H9 (cell line): ENCODE measurements around the gene XPC. TPM values are rescaled to one million over a fixed set of nuclear protein-coding genes. Genes with fewer than 3 reads are reported as not detected.

ENCODE experiments used
- DNase-seq: peaks from one replicate; pipeline ENCODE4 v3.0.0-alpha.2; 2017
- H2AFZ ChIP-seq: one replicate; pipeline ENCODE4 v1.6.1; 2013; ENCODE audit warnings: mild to moderate bottlenecking, low read length, control low read depth, moderate library complexity
- H2AK5ac ChIP-seq: 2 replicates; pipeline ENCODE4 v1.6.1; 2013; ENCODE audit warnings: low read length, control low read depth, mixed read lengths; ENCODE audit not compliant: insufficient read length
- H2BK120ac ChIP-seq: one replicate; pipeline ENCODE4 v1.6.1; 2013; ENCODE audit warnings: low read depth, mild to moderate bottlenecking, low read length, control low read depth, inconsistent platforms; ENCODE audit not compliant: poor library complexity, severe bottlenecking
- H2BK12ac ChIP-seq: 2 replicates; pipeline ENCODE4 v1.6.1; 2013; ENCODE audit warnings: low read length, control low read depth, mixed read lengths, low read depth; ENCODE audit not compliant: insufficient read length
- H2BK15ac ChIP-seq: 2 replicates; pipeline ENCODE4 v1.6.1; 2013; ENCODE audit warnings: low read depth, low read length, control low read depth
- H2BK20ac ChIP-seq: one replicate; pipeline ENCODE4 v1.6.1; 2013; ENCODE audit warnings: low read depth, mild to moderate bottlenecking, low read length, control low read depth, inconsistent platforms; ENCODE audit not compliant: poor library complexity, severe bottlenecking
- H2BK5ac ChIP-seq: 2 replicates; pipeline ENCODE4 v1.6.1; 2013; ENCODE audit warnings: low read length, control low read depth, mixed read lengths; ENCODE audit not compliant: insufficient read length
- H3K14ac ChIP-seq: 2 replicates; pipeline ENCODE4 v1.6.1; 2013; ENCODE audit warnings: low read length, control low read depth; ENCODE audit not compliant: insufficient read depth
- H3K18ac ChIP-seq: 2 replicates; pipeline ENCODE4 v1.6.1; 2013; ENCODE audit warnings: low read depth, mild to moderate bottlenecking, mixed read lengths, low read length, control low read depth; ENCODE audit not compliant: insufficient read length
- H3K23ac ChIP-seq: 2 replicates; pipeline ENCODE4 v1.6.1; 2013; ENCODE audit warnings: low read length, control low read depth, mixed read lengths, low read depth; ENCODE audit not compliant: insufficient read length
- H3K23me2 ChIP-seq: 2 replicates; pipeline ENCODE4 v1.6.1; 2013; ENCODE audit warnings: low read depth, mild to moderate bottlenecking, mixed read lengths, low read length, control low read depth; ENCODE audit not compliant: insufficient read length, poor library complexity, severe bottlenecking
- H3K27ac ChIP-seq: 2 replicates; pipeline ENCODE4 v1.5.1; 2013; ENCODE audit warnings: low read length, control low read depth, mixed read lengths, low read depth; ENCODE audit not compliant: insufficient read length
- H3K27me3 ChIP-seq: 2 replicates; pipeline ENCODE4 v1.6.1; 2013; ENCODE audit warnings: low read length, control low read depth, inconsistent platforms; ENCODE audit not compliant: insufficient read depth
- H3K4ac ChIP-seq: 2 replicates; pipeline ENCODE4 v1.6.1; 2013; ENCODE audit warnings: low read depth, mild to moderate bottlenecking, control low read depth, inconsistent platforms, low read length, moderate library complexity
- H3K4me1 ChIP-seq: 2 replicates; pipeline ENCODE4 v1.6.1; 2013; ENCODE audit warnings: low read length, control low read depth, inconsistent platforms; ENCODE audit not compliant: insufficient read depth
- H3K4me2 ChIP-seq: 2 replicates; pipeline ENCODE4 v1.6.1; 2013; ENCODE audit warnings: low read length, control low read depth, mixed read lengths; ENCODE audit not compliant: insufficient read length, insufficient read depth
- H3K56ac ChIP-seq: 2 replicates; pipeline ENCODE4 v1.6.1; 2013; ENCODE audit warnings: low read depth, mild to moderate bottlenecking, mixed read lengths, low read length, control low read depth; ENCODE audit not compliant: insufficient read length
- H3K79me1 ChIP-seq: 2 replicates; pipeline ENCODE4 v1.6.1; 2013; ENCODE audit warnings: low read depth, mild to moderate bottlenecking, moderate library complexity, low read length, control low read depth, inconsistent platforms; ENCODE audit not compliant: insufficient read depth, poor library complexity, severe bottlenecking
- H3K79me2 ChIP-seq: 2 replicates; pipeline ENCODE4 v1.6.1; 2013; ENCODE audit warnings: low read length, control low read depth, inconsistent platforms; ENCODE audit not compliant: insufficient read depth
- H3K9ac ChIP-seq: 2 replicates; pipeline ENCODE4 v1.6.1; 2013; ENCODE audit warnings: low read length, control low read depth, mixed read lengths; ENCODE audit not compliant: insufficient read length; ENCODE audit errors: extremely low read depth
- H3K9me3 ChIP-seq: one replicate; pipeline ENCODE4 v1.6.1; 2013; ENCODE audit warnings: low read depth, low read length, inconsistent platforms; ENCODE audit not compliant: control insufficient read depth
- H3T11ph ChIP-seq: one replicate; pipeline ENCODE4 v1.6.1; 2013; ENCODE audit warnings: mild to moderate bottlenecking, low read length, control low read depth, inconsistent platforms
- H4K20me1 ChIP-seq: one replicate; pipeline ENCODE4 v1.6.1; 2013; ENCODE audit not compliant: control insufficient read depth, insufficient read length, insufficient read depth
- H4K5ac ChIP-seq: 2 replicates; pipeline ENCODE4 v1.6.1; 2013; ENCODE audit warnings: low read depth, mild to moderate bottlenecking, mixed read lengths, low read length, control low read depth; ENCODE audit not compliant: insufficient read length
- H4K8ac ChIP-seq: replicated peaks from 2 replicates; pipeline ENCODE4 v1.6.1; 2013; ENCODE audit warnings: low read length, control low read depth, mixed read lengths, low read depth; ENCODE audit not compliant: insufficient read length
- H4K91ac ChIP-seq: 2 replicates; pipeline ENCODE4 v1.6.1; 2013; ENCODE audit warnings: low read depth, mild to moderate bottlenecking, moderate library complexity, mixed read lengths, low read length, control low read depth; ENCODE audit not compliant: insufficient read length
- H3K27ac Mint-ChIP-seq, 3 experiments: 2 replicates in 2 of 3; 3 replicates in 1 of 3; pipeline ENCODE4 v1.8.0; 2020 to 2021; ENCODE audit warnings: mixed read lengths in 3 of 3, mild to moderate bottlenecking in 1 of 3, moderate library complexity in 1 of 3
- H3K27me3 Mint-ChIP-seq: 2 replicates; pipeline ENCODE4 v1.8.0; 2021; ENCODE audit warnings: low read depth, mild to moderate bottlenecking, moderate library complexity, mixed read lengths
- H3K36me3 Mint-ChIP-seq, 3 experiments: 2 replicates in 2 of 3; 3 replicates in 1 of 3; pipeline ENCODE4 v1.8.0; 2020 to 2021; ENCODE audit warnings: low read depth in 3 of 3, mixed read lengths in 3 of 3; ENCODE audit not compliant: insufficient read depth in 1 of 3
- H3K4me1 Mint-ChIP-seq, 2 experiments: 2 replicates each; pipeline ENCODE4 v1.8.0; 2020; ENCODE audit warnings: mixed read lengths in 2 of 2
- H3K4me3 Mint-ChIP-seq, 2 experiments: 2 replicates in 1 of 2; 3 replicates in 1 of 2; pipeline ENCODE4 v1.8.0; 2020 to 2021; ENCODE audit warnings: mild to moderate bottlenecking in 2 of 2, mixed read lengths in 2 of 2, moderate library complexity in 1 of 2
- H3K9me3 Mint-ChIP-seq, 2 experiments: 2 replicates in 1 of 2; 3 replicates in 1 of 2; pipeline ENCODE4 v1.8.0; 2020; ENCODE audit warnings: mild to moderate bottlenecking in 2 of 2, mixed read lengths in 2 of 2, moderate library complexity in 1 of 2
- CTCF ChIP-seq: fragments of 200-600 bp; sonication (generic); conservative IDR thresholded peaks from 3 replicates; pipeline ENCODE4 v1.8.0; 2021; ENCODE audit warnings: antibody characterized with exemption, mild to moderate bottlenecking
- WGBS: extraction: QIAGEN DNeasy Blood & Tissue Kit; methylation state at CpG from one replicate; pipeline ENCODE4 v1.1.7; 2013; ENCODE audit warnings: missing lambda C conversion rate, low lambda C conversion rate, mixed read lengths; ENCODE audit not compliant: insufficient read length; ENCODE audit errors: extremely low coverage; 5-methylcytosine and 5-hydroxymethylcytosine counted together
- total RNA-seq: library from RNA; stranded (reverse); gene quantifications from 2 replicates; pipeline ENCODE4 v1.2.1, GENCODE V29; 2021

XPC gene
- total RNA-seq, 1 experiment from 2014 or later = 30.3 TPM

GRCh38 chr3:14200841-14201240 lies 22.4 kb upstream of the XPC start:
- H4K20me1 ChIP-seq = peaks cover 2% of the 10 kb centered on the region
- H2BK15ac ChIP-seq = no peak overlapping the region
- no peaks in the 10 kb centered on the region for H3K9me3 Mint-ChIP-seq
- H3K9ac ChIP-seq = no peak overlapping the region
- H3K4me3 Mint-ChIP-seq = no peak overlapping the region
- H3K9me3 ChIP-seq = no peaks in the 10 kb centered on the region
- peaks cover 0 to 4% of the 10 kb centered on the region in 2 experiments; a peak in 2 of 4 replicates for H3K4me1 Mint-ChIP-seq
- no peak overlapping the region for H2AFZ ChIP-seq
- no peak overlapping the region for H3K4me2 ChIP-seq
- no peak for DNase-seq
- H3K14ac ChIP-seq = no peak overlapping the region
- H4K91ac ChIP-seq = no peak overlapping the region
- no peak overlapping the region for H3K56ac ChIP-seq
- no peaks in the 10 kb centered on the region for H3K23me2 ChIP-seq
- H3K36me3 Mint-ChIP-seq = peaks cover 15 to 32% (median 32%) of the 10 kb centered on the region in 3 experiments; a peak in 6 of 7 replicates
- H3K27me3 ChIP-seq = no peaks in the 10 kb centered on the region
- no peak overlapping the region for H3T11ph ChIP-seq
- H2AK5ac ChIP-seq = no peak overlapping the region
- no peak overlapping the region for H2BK12ac ChIP-seq
- no peaks in the 10 kb centered on the region for H3K79me2 ChIP-seq
- peaks cover 4% of the 10 kb centered on the region for H3K79me1 ChIP-seq
- H2BK5ac ChIP-seq = no peak overlapping the region
- no CpG with 5 or more reads among the region's 4 CpGs for WGBS
- H3K4me1 ChIP-seq = no peaks in the 10 kb centered on the region
- no peak for TF ChIP-seq CTCF
- H3K23ac ChIP-seq = no peak overlapping the region
- H3K4ac ChIP-seq = no peak overlapping the region
- H2BK20ac ChIP-seq = no peak overlapping the region
- no peak overlapping the region for H4K8ac ChIP-seq
- no peak overlapping the region for H3K27ac ChIP-seq
- H4K5ac ChIP-seq = no peak overlapping the region
- no peak overlapping the region for H2BK120ac ChIP-seq
- no peaks in the 10 kb centered on the region; the same call in 1 of the 2 replicates for H3K27me3 Mint-ChIP-seq
- no peak overlapping the region for H3K18ac ChIP-seq
- no peak overlapping the region for H3K27ac Mint-ChIP-seq
